HT-29 (cell line): ENCODE results near the gene SLIT1. TPM values are rescaled to one million over a fixed set of nuclear protein-coding genes. Genes with fewer than 3 reads are reported as not detected.
A peak's percentile ranks its signal among the peaks of the same experiment; 100 is the strongest.

Experiments used
- DNase-seq: peaks from one replicate; pipeline ENCODE4 v3.0.0-alpha.2; 2015; ENCODE audit warnings: low spot score
- total RNA-seq: library from RNA; depleted of rRNA; stranded (reverse); fragments of >200 nt; shearing (Covaris generic); gene quantifications from 2 replicates; pipeline ENCODE4 v1.2.3, GENCODE V29; 2014

SLIT1 gene
- total RNA-seq, 1 experiment from 2014 or later, result under 0.01 TPM

GRCh38 chr10:97140049-97140846 lies 45.5 kb downstream of the SLIT1 start:
- no peak for DNase-seq

DNA sequence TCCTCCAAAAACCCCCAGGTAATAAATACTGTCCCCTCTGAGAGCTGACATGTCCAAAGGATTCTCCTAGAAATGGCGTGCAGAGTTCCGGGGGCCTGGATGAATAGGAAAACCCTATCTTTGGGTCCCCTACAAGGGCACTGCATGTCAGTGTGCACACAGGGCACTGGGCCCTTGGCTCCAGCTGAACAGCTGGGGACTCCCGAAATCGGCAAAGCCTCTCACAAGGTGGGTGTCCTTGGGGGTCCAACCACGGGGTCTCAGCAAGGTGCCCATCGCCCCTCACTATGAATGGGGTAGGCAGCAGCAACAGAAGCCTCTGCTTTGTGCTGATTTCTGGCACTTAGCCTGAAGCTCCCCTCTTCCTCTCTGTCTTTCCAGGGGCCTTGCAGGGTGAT lies 46.1 kb downstream of the SLIT1 start:
- DNase-seq, result no peak

DNA sequence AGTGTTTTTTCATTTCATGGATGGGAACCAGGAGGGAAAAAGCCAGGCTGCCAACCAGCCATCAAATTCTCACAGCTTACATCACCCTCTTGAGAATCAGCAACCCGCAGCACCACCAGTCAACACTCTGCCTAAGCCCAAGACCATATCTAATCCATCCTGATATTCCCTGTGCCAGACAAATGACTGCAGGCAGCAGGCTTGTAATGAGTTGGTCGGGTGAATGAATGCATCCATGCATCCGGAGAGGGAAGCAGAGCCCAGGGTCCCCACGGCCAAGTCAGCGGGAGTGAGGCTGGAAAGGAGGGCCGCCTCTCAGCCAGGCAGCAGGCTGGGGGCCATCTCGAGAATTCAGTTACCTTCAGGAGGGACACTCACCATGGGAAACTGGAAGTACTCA lies 46.9 kb downstream of the SLIT1 start:
- DNase-seq, result no peak

- DNase-seq, result peak; percentile 47
Observed at GRCh38 chr10:97138174-97138573, 47.6 kb downstream of the SLIT1 start.

DNA sequence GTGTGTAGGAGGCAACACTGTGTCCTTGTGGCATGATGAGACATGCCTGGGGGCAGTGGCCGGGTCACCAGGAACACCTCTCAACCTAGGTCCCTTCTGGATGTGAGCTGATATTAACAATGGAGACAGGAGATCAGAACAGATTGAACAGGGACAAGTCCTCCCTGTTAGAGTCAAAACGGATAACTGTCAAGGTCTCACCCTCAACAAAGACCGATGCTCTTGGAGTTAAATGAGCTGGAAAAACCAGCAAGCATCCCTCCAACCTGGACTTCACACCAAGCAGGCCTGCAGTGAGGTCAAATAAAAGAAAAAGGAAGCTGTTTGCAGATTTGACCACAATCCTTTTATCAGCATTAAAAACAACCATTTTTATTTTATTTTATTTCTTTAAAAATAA lies 49.0 kb downstream of the SLIT1 start:
- DNase-seq, result no peak

- no peak for DNase-seq
Observed at GRCh38 chr10:97135464-97135863, 50.3 kb downstream of the SLIT1 start.

DNA sequence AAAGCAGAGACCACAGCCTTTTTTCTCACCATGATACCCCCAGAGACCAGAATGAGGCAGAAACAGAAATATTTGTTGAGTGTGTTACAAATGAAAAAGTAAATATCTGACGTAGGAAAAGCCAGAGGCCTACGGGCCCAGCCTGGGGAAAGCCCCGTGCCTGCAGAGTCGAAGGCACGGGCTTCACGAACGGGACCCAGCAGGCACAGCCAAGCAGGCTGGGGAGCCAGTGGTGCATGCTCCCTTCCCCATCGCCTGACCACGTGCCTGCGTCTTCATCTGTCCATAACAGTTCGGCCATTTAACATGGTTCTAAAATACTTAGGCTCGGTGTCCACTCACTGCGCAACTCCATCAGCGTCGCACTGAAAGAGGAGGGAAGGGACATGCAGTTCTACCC lies 50.8 kb downstream of the SLIT1 start:
- no peak for DNase-seq

DNA sequence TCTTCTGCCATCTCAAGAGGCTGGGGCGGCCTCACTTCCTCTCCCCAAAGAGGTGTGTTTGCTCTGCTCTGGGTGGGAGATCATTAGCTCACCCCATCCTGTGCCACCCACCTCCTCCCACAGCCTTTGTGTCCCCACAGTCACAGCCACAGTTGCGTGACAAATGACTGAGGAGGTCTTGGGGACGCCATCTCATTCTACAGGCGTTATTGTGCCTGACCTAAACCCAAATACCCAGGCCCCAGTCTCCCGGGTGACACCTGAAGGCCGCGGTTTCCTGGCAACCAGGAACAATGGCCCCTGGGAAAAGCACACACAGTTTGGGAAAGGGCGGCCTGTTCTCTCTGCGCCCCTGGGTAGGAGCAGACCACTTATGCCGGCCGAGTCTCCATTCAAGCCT lies 51.6 kb downstream of the SLIT1 start:
- DNase-seq, result no peak

- no peak for DNase-seq
Observed at GRCh38 chr10:97132273-97132672, 53.5 kb downstream of the SLIT1 start.

GRCh38 chr10:97131666-97132065 lies 54.1 kb downstream of the SLIT1 start:
- DNase-seq, result no peak

GRCh38 chr10:97131181-97131628 lies 54.6 kb downstream of the SLIT1 start:
- no peak for DNase-seq

DNA sequence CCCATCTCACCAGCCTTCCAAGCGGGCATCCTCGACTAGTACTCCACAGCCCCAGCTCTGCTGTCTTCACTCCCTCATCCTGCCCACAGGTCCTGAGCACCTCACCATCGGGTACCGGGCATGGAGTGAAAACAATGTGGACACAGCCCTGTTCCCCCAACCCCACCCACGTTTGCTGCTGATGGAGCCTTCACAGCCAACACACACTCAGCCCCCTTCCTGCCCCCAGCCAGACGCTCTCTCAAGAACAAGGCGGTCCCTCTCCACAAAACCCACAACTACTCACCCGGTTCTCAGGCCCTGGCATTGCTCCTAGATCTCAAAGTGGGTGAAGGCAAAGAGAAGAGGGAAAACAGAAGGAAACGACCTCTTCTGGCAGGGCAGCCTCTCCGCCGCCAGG lies 56.1 kb downstream of the SLIT1 start:
- no peak for DNase-seq

- no peak for DNase-seq
Observed at GRCh38 chr10:97128516-97129154, 57.1 kb downstream of the SLIT1 start.

DNA sequence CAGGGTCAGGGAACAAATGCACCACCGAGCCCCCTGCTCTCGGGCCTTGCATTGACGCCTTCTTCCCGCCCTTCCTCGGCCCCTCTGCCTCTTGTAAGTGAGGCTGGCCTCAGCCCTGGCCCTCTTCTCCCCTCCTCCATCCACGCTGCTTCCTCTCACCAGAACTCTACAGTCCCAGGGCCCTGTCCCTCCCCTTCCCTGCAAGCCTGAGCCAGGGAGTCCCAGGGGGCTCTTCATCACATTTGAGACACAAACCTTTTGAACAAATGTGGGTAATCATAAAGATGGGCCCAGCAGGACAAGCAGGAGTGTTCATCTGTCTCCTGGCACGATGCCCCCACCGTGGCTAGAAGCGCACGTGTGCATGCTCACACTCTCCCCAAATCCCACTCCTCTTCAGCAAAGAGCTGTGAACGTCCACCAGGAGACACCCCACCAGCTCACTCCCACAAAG lies 57.7 kb downstream of the SLIT1 start:
- DNase-seq, result no peak

- no peak for DNase-seq
Observed at GRCh38 chr10:97127509-97127908, 58.2 kb downstream of the SLIT1 start.

DNA sequence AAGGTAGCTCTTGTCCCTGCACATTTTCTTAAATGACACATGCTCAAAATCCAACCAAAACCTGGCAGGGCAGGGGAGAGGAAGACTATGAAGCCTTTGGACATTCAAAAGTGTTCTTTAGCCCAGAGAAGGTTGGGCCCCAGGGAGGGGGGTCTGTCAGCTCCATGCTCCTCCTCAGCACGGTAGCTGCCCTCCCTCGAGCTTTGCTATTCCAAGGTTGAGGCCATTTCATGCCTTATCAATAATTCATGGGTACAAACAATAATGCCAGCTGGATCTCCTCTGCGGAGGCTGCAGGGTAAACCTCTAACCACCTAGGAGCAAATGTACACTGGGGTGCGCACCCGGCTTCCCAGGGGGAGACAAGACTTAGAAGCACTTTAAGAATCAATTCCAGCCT lies 61.5 kb downstream of the SLIT1 start:
- no peak for DNase-seq

DNA sequence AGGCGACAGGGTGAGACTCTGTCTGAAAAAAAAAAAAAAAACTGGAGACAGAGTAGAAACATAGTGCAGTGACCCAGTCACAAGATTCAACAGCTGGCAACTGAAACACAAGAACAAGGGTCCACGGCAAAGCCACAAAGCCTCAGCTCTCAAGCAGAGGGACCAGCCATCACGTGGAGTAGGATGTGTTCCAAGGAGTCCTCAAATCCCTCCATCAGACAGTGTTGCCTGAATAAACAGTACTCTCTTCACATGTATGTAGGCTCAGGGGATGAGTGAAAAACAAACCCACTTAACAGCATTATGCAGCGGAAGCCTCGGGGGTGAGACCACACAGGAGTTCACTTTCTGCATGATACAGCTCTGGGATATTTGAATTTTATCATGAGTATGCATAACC lies 62.0 kb downstream of the SLIT1 start:
- no peak for DNase-seq

DNA sequence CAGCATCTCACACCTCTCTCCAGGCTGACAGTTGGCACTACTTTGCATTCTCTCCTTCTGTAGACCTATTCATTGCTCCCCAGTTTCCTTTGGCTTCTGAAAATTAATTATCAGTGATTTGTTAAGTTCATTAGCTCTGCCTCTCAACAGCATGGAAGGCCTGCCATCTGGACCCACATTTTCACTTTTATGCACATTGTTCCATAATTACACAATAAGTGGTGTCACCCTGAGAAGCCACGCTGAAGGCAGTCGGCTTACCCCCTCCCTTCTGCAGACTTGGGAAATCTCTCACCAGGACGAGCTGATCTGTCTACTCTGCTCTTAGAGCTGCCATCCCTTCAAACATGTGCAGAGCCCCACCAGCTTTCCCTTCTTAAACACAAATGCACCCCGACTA lies 64.7 kb downstream of the SLIT1 start:
- DNase-seq, result no peak

DNA sequence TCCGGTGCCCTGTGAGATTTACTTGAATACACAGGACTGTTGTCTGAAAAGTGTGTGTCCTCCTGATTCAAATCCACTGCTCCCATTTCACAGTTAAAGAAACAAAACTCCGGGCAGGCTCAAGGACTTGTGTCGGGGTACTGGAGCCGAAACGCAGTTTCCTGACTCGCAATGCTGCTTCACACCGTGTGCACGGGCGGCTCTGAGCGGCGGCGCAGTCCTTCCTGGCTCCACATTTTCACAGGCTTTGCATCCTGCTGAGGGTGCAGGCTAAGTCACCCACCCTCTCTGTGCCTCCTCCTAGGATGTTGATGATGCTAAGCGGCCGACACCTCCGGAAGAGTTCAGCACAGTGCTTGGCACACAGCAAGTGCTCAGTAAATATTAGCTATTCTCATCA lies 65.4 kb downstream of the SLIT1 start:
- no peak for DNase-seq

DNA sequence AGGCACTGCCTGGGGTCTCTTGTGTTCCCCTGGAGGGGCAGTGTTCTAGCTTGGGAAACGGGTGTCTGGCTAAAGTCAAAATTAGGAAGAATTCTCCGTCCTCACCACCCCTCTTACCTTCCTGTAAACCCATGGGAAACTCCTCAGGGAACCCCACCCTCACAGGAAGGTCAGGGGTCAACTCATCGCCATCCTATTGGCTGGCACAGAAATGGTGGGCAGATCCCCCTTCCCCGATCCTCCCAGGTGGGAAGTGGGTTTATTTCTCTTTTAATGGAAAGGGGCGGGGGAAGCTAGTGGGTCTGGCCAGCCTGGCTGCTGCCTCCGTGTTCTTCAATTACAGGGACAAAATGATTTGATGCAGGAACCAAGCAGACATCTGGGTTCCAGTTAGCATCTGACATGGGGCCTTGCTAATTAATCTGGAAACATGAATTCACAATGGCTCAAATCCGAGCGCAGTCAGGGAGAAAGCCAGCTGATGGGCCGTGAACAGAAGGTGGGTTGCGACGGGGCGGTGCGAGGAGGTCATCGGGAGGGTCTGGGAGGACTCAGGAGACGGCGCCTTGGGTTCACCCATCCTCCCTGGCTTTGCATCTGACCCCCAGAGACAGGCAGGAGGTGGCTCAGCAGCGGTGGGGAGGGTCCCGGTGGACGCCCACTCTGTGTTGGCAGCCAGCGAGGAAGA lies 66.6 kb downstream of the SLIT1 start:
- DNase-seq, result no peak

- DNase-seq, result peak; percentile 63
Observed at GRCh38 chr10:97117372-97117771, 68.4 kb downstream of the SLIT1 start.

GRCh38 chr10:97116462-97117162 lies 69.1 kb downstream of the SLIT1 start:
- no peak for DNase-seq
